ENCODE measurements around the gene VAT1.
A peak's percentile ranks its signal among the peaks of the same experiment; 100 is the strongest.
"Not testable (repeated sequence)": the region's sequence is repeated elsewhere in the genome, so short reads cannot be mapped to it uniquely, and the experiment has no call there.

Gene VAT1

DNA sequence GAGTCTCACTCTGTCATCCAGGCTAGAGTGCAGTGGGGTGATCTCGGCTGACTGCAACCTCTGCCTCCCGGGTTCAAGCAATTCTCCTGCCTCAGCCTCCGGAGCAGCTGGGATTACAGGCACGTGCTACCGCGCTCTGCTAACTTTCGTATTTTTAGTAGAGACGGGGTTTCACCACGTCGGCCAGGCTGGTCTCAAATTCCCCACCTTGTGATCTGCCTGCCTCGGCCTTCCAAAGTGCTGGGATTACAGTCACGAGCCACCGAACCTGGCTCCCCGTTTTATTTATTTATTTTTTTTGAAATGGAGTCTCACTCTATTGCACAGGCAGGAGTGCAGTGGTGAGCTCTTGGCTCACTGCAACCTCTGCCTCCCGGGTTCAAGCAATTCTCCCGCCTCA, 46.5 kb downstream of the VAT1 start:
- not testable (repeated sequence) for DNase-seq

DNA sequence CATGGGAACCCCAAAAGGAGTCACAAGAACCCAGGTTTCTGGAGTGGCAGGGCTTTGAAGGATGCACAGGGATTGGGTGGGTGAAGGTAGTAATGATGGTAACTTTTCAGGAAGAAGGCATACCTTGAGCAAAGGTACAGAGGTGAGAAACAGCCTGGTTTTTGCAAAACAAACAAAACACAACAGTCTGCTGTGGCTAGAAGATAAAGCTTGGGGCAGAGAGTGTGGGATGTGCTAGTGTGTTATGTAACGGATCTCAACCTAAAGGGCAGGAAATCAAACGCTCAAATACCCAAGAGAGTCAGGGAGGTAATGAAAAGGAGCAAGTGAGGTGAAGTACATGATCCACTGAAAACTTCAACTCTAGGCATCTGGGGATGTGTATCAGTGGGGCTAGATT, 46.9 kb downstream of the VAT1 start:
- DNase-seq: no peak

DNA sequence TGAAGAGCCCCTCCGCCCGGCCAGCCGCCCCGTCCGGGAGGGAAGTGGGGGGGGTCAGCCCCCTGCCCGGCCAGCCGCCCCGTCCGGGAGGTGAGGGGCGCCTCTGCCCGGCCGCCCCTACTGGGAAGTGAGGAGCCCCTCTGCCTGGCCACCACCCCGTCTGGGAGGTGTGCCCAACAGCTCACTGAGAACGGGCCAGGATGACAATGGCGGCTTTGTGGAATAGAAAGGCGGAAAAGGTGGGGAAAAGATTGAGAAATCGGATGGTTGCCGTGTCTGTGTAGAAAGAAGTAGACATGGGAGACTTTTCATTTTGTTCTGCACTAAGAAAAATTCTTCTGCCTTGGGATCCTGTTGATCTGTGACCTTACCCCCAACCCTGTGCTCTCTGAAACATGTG, 48.9 kb downstream of the VAT1 start:
- DNase-seq: not testable (repeated sequence)

DNA sequence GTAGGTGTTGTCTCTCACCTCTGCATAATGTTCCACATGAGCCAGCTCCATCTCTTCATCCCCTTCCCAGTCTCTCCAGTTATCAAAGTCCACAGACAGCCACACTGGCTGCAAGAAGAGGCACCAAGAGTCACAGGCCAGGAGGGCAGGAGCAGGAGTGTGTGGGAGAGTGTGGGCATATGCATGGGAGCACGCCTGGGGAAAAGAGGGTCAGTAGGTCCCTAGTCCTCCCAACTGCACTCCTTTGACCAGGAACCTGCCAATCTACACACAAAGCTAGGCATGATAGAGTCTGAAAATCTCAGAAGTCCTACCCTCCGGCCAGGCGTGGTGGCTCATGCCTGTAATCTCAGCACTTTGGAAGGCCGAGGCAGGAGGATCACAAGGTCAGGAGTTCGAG, 50.6 kb downstream of the VAT1 start:
- DNase-seq: no peak

DNA sequence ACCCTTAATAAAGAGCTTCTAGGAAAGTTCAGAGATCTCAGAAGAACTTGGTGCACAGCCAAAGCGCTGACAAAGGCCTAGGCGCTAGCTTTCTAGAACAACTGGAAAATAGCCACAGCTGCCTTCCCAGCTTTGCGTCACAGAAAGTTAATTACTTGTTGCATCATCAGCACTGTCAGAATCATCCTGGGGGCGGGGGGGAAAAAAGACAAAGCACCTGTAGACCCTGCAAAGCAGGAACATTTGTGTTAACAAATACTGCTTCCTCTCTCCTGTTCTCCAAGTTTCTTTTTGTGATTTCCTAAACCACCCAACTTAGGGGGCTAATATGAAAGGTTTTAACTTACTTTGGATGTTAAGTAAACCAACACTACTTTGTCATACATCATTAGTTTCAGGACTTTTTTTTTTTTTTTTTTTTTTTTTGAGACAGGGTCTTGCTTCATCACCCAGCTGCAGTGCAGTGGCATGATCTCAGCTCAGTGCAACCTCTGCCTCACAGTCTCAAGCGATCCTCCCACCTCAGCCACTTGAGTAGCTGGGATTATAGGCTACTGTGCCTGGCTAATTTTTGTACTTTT, 53.1 kb downstream of the VAT1 start:
- DNase-seq: peak in 3 of 56 donors; percentile 7 to 22 (median 12)

DNA sequence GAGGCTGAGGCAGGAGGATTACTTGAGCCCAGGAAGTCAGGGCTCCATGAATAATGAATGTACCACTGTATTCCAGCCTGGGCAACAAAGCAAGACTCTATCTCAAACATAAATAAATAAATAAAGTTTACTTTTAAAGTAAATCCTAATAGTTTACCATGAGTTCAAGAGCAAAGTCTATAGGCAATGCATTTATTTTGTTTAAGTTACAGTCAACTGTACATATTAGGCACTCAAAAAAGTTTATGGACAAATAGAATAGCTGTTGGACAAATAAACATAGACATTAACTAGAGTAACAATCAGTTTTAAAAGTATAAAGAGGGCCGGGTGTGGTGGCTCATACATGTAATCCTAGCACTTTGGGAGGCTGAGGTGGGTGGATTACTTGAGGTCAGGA, 54.3 kb downstream of the VAT1 start:
- DNase-seq: no peak

Measured in nucleus accumbens (tissue), 56 donors.